ENCODE measurements around the gene FBN2. TPM values are rescaled to one million over a fixed set of nuclear protein-coding genes. Genes with fewer than 3 reads are reported as not detected.

The FBN2 gene
- total and polyA plus RNA-seq, 9 of the 15 experiments (the other 6 are each of a cell fraction or from before 2014, with no cell fraction given): 0.01 to 0.09 TPM; not detected in 7

DNA sequence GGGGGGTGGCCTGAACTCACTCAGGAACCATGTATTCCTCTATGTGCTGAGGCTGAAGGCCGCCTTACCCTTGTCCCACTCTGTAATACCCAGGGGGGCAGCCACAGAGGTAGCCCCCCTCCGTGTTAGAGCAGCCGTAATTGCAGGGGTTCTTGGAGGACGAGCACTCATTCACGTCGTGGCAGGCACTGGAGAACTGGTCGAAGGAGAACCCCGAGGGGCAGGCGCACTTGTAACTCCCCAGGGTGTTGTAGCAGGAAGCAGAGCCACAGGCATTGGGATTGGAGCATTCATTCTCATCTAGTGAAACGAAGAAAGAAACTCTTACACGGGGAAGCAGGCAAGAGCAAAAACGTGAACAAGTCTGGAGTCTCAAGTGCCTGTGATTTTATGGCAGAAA, 274.7 kb downstream of the FBN2 start (continued):
- TF ChIP-seq, protein P1, sequence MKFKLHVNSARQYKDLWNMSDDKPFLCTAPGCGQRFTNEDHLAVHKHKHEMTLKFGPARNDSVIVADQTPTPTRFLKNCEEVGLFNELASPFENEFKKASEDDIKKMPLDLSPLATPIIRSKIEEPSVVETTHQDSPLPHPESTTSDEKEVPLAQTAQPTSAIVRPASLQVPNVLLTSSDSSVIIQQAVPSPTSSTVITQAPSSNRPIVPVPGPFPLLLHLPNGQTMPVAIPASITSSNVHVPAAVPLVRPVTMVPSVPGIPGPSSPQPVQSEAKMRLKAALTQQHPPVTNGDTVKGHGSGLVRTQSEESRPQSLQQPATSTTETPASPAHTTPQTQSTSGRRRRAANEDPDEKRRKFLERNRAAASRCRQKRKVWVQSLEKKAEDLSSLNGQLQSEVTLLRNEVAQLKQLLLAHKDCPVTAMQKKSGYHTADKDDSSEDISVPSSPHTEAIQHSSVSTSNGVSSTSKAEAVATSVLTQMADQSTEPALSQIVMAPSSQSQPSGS (CRISPR knock-in tag; IDR thresholded peaks at IDR 0.05): no peak
- TF ChIP-seq, protein P2, sequence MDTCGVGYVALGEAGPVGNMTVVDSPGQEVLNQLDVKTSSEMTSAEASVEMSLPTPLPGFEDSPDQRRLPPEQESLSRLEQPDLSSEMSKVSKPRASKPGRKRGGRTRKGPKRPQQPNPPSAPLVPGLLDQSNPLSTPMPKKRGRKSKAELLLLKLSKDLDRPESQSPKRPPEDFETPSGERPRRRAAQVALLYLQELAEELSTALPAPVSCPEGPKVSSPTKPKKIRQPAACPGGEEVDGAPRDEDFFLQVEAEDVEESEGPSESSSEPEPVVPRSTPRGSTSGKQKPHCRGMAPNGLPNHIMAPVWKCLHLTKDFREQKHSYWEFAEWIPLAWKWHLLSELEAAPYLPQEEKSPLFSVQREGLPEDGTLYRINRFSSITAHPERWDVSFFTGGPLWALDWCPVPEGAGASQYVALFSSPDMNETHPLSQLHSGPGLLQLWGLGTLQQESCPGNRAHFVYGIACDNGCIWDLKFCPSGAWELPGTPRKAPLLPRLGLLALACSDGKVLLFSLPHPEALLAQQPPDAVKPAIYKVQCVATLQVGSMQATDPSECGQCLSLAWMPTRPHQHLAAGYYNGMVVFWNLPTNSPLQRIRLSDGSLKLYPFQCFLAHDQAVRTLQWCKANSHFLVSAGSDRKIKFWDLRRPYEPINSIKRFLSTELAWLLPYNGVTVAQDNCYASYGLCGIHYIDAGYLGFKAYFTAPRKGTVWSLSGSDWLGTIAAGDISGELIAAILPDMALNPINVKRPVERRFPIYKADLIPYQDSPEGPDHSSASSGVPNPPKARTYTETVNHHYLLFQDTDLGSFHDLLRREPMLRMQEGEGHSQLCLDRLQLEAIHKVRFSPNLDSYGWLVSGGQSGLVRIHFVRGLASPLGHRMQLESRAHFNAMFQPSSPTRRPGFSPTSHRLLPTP (IDR thresholded peaks at IDR 0.05; ENCODE audit: borderline replicate concordance, extremely low read depth, insufficient read length): no peak
- TF ChIP-seq U2AF1 (optimal IDR thresholded peaks at IDR 0.05; ENCODE audit: low read depth, low read length): no peak
- TF ChIP-seq CHD2 (IDR thresholded peaks at IDR 0.05; ENCODE audit: low read depth, low read length): no peak
- no peak for TF ChIP-seq RBM17 (IDR thresholded peaks at IDR 0.05; ENCODE audit: borderline replicate concordance, low read depth, low read length)
- TF ChIP-seq ZNF764 (CRISPR knock-in tag; IDR thresholded peaks at IDR 0.05; ENCODE audit: low read depth): no peak
- TF ChIP-seq, protein P3, sequence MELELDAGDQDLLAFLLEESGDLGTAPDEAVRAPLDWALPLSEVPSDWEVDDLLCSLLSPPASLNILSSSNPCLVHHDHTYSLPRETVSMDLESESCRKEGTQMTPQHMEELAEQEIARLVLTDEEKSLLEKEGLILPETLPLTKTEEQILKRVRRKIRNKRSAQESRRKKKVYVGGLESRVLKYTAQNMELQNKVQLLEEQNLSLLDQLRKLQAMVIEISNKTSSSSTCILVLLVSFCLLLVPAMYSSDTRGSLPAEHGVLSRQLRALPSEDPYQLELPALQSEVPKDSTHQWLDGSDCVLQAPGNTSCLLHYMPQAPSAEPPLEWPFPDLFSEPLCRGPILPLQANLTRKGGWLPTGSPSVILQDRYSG (tag; conservative IDR thresholded peaks at IDR 0.05; ENCODE audit: low read depth): no peak
- TF ChIP-seq, protein P4, sequence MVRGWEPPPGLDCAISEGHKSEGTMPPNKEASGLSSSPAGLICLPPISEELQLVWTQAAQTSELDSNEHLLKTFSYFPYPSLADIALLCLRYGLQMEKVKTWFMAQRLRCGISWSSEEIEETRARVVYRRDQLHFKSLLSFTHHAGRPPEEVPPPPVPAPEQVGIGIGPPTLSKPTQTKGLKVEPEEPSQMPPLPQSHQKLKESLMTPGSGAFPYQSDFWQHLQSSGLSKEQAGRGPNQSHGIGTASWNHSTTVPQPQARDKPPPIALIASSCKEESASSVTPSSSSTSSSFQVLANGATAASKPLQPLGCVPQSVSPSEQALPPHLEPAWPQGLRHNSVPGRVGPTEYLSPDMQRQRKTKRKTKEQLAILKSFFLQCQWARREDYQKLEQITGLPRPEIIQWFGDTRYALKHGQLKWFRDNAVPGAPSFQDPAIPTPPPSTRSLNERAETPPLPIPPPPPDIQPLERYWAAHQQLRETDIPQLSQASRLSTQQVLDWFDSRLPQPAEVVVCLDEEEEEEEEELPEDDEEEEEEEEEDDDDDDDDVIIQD (CRISPR knock-in tag; IDR thresholded peaks at IDR 0.05): no peak
- TF ChIP-seq, protein P5, sequence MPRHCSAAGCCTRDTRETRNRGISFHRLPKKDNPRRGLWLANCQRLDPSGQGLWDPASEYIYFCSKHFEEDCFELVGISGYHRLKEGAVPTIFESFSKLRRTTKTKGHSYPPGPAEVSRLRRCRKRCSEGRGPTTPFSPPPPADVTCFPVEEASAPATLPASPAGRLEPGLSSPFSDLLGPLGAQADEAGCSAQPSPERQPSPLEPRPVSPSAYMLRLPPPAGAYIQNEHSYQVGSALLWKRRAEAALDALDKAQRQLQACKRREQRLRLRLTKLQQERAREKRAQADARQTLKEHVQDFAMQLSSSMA (CRISPR knock-in tag; IDR thresholded peaks at IDR 0.05): no peak
- TF ChIP-seq, protein P6, sequence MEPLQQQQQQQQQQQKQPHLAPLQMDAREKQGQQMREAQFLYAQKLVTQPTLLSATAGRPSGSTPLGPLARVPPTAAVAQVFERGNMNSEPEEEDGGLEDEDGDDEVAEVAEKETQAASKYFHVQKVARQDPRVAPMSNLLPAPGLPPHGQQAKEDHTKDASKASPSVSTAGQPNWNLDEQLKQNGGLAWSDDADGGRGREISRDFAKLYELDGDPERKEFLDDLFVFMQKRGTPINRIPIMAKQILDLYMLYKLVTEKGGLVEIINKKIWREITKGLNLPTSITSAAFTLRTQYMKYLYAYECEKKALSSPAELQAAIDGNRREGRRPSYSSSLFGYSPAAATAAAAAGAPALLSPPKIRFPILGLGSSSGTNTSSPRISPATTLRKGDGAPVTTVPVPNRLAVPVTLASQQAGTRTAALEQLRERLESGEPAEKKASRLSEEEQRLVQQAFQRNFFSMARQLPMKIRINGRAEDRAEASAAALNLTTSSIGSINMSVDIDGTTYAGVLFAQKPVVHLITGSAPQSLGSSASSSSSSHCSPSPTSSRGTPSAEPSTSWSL (CRISPR knock-in tag; IDR thresholded peaks at IDR 0.05; ENCODE audit: borderline replicate concordance): no peak
